Body of pancreas (tissue), 4 donors: Measurements from ENCODE around the gene MED13L. TPM values are rescaled to one million over a fixed set of nuclear protein-coding genes. Genes with fewer than 3 reads are reported as not detected.

Experiments
- ATAC-seq: fragments of 150-250 bp; one replicate; pipeline ENCODE4 v1.9.1; 2016
- DNase-seq, 4 donors: peaks; one replicate each; pipeline ENCODE4 v3.0.0-alpha.2; 2019
- H3K27ac ChIP-seq, 4 donors: fragments of 200-600 bp; sonication (generic); 1 replicate in 3 of 4; 2 replicates in 1 of 4; pipeline versions ENCODE4 v1.5.1 to v1.6.1; 2016 to 2019; ENCODE audit warnings: mild to moderate bottlenecking in 1 of 4, mixed read lengths in 1 of 4, moderate library complexity in 1 of 4
- H3K27me3 ChIP-seq, 2 donors: fragments of 200-600 bp; sonication (generic); one replicate each; pipeline ENCODE4 v1.6.0; 2016; ENCODE audit warnings: mild to moderate bottlenecking in 1 of 2
- H3K36me3 ChIP-seq, 2 donors: fragments of 200-600 bp; sonication (generic); replicated peaks in 1 of 2; 2 replicates each; pipeline ENCODE4 v1.5.1; 2016; ENCODE audit warnings: low read depth in 2 of 2; ENCODE audit not compliant: insufficient read depth in 1 of 2
- H3K4me1 ChIP-seq: fragments of 200-600 bp; sonication (generic); one replicate; pipeline ENCODE4 v1.6.0; 2016
- H3K4me3 ChIP-seq, 2 donors: fragments of 200-600 bp; sonication (generic); 1 replicate in 1 of 2; 2 replicates in 1 of 2; pipeline ENCODE4 v1.5.1; 2016 to 2019
- H3K9me3 ChIP-seq, 3 donors: fragments of 200-600 bp; sonication (generic); 1 replicate in 2 of 3; 2 replicates in 1 of 3; pipeline ENCODE4 v1.5.1; 2016
- POLR2A ChIP-seq, 3 donors: fragments of 450-650 bp; IDR thresholded peaks; one replicate each; pipeline ENCODE4 v1.6.1; 2016; ENCODE audit warnings: antibody characterized with exemption in 3 of 3, mild to moderate bottlenecking in 2 of 3
- WGBS, 2 donors: methylation state at CpG; one replicate each; pipeline ENCODE4 v1.1.5; 2017; 5-methylcytosine and 5-hydroxymethylcytosine counted together
- intact Hi-C: fragments of 100-400 bp; cut with DNase I; formaldehyde crosslinking; loops from one replicate; pipeline ENCODE4 v1.15.1; 2023
- total RNA-seq, 2 donors: library from RNA; depleted of rRNA; stranded (reverse); fragments of >200 nt; gene quantifications; one replicate each; pipeline ENCODE4 v1.1.0, GENCODE V29; 2016
- TF ChIP-seq, protein P1 (sequence below), 7 experiments: fragments of 450-650 bp in 4 of 7; fragments of 200-600 bp in 3 of 7; sonication (generic) in 3 of 7; IDR thresholded peaks; one replicate each; pipeline ENCODE4 v1.5.1; 2016 to 2019; ENCODE audit warnings: antibody characterized with exemption in 7 of 7

Gene MED13L
- total RNA-seq, 2 donors from 2014 or later: 65.9 to 72.6 TPM

DNA sequence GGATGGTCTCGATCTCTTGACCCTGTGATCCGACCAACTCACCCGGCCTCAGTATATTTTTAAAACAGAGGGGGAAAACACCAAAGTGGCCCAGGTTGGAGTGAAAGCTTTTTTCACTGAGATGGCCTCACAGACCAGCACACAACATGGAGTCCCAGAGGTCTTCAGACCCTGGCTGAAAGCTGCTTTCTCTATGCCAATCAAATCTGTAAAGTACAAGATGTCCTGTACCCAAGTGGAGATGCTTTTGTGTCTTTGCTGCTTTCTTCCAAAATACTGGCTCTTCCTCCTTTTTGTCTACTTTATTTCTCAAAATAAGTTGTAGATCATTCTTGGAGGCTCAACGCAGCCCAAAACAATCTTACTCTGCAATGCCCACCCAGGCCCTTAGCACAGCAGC is 214.8 kb downstream of the MED13L start:
- Histone ChIP-seq H3K4me1 (no peaks in the 10 kb centered on the region), H3K9me3 (no peaks in the 10 kb centered on the region), H3K4me3 (no peak overlapping the region), H3K36me3 (no peaks in the 10 kb centered on the region), H3K27me3 (no peaks in the 10 kb centered on the region), H3K27ac (no peak overlapping the region)
- TF ChIP-seq, protein P1, sequence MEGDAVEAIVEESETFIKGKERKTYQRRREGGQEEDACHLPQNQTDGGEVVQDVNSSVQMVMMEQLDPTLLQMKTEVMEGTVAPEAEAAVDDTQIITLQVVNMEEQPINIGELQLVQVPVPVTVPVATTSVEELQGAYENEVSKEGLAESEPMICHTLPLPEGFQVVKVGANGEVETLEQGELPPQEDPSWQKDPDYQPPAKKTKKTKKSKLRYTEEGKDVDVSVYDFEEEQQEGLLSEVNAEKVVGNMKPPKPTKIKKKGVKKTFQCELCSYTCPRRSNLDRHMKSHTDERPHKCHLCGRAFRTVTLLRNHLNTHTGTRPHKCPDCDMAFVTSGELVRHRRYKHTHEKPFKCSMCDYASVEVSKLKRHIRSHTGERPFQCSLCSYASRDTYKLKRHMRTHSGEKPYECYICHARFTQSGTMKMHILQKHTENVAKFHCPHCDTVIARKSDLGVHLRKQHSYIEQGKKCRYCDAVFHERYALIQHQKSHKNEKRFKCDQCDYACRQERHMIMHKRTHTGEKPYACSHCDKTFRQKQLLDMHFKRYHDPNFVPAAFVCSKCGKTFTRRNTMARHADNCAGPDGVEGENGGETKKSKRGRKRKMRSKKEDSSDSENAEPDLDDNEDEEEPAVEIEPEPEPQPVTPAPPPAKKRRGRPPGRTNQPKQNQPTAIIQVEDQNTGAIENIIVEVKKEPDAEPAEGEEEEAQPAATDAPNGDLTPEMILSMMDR (IDR thresholded peaks at IDR 0.05): no peak
- TF ChIP-seq POLR2A (IDR thresholded peaks at IDR 0.05): no peak
- DNase-seq (no peak), ATAC-seq (no peak)
- intact Hi-C loops: no loop called here
- 94 to 100% methylated on average over 4 of the region's 4 CpGs for WGBS, 2 donors

DNA sequence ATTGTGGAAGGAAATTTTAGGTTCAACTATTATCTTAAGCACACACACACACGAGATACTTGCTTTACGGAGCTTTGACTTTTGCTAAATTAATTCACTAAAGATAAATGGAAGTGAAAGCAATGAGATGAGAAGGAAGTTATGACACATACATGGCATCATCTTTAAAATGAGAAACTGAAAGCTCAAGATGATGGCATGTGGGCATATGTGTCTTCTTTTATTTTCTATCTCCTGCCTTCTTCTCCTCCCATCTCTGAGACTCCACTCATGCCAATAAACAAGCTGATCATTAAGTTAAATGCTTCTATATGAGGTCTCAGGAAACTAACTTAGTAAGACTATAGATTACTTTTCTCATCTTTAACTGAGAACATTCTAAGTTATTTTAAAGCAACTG is 216.7 kb downstream of the MED13L start:
- intact Hi-C loops: no loop called here
- no peaks in the 10 kb centered on the region for H3K4me1 ChIP-seq
- no peak overlapping the region for H3K27ac ChIP-seq
- no peak overlapping the region for H3K4me3 ChIP-seq
- DNase-seq (no peak), ATAC-seq (no peak)
- WGBS, 2 donors: 36 to 40% methylated on average over 2 of the region's 2 CpGs
- TF ChIP-seq, protein P1 (IDR thresholded peaks at IDR 0.05): no peak
- no peak for TF ChIP-seq POLR2A (IDR thresholded peaks at IDR 0.05)
- no peaks in the 10 kb centered on the region for H3K36me3 ChIP-seq
- no peaks in the 10 kb centered on the region for H3K27me3 ChIP-seq
- no peaks in the 10 kb centered on the region for H3K9me3 ChIP-seq

DNA sequence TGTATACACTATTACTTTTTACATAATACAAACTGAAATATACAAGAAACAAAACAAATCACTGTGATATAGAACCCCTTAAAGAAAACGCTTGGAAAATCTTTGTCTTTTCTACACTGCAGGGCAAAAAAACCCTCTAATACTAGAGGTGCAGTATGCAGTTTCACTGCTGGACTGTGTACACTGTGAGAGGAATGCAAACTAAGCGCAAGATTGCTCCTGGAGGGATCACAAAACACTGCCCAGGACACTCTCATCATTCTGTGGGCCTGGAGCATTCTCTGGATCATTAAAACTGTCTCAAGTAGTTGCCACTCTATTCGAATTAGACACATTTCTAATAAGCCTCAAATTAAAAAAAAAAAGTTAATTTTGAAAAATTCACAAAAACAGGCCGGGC is 217.6 kb downstream of the MED13L start:
- no peaks in the 10 kb centered on the region for H3K4me1 ChIP-seq
- H3K27me3 ChIP-seq: no peaks in the 10 kb centered on the region
- H3K4me3 ChIP-seq: no peak overlapping the region
- intact Hi-C loops: no loop called here
- DNase-seq (no peak), ATAC-seq (no peak)
- H3K27ac ChIP-seq: no peak overlapping the region
- H3K9me3 ChIP-seq: no peaks in the 10 kb centered on the region
- TF ChIP-seq, protein P1 (IDR thresholded peaks at IDR 0.05): no peak
- TF ChIP-seq POLR2A (IDR thresholded peaks at IDR 0.05): no peak
- no peaks in the 10 kb centered on the region for H3K36me3 ChIP-seq
- WGBS, 2 donors: 81 to 86% methylated on average over 4 of the region's 4 CpGs

DNA sequence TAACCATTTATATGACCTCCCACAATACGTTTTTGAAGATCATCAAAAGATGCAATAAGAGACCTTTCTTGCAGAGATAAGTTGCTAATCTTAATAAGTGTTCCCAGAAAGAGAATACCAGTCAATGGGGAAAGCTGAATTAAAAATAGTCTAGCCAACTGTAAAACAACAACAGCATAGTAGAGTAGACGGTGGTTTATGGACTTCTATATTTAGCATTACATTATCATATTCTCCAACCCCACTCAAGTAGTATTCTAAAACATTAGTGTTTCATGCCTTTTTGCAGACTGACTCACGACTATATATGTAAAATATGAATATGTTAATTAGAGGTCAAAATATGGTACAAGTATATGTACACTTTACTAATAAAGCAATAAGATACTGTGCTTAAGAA is 218.9 kb downstream of the MED13L start:
- no peak for TF ChIP-seq POLR2A (IDR thresholded peaks at IDR 0.05)
- TF ChIP-seq, protein P1 (IDR thresholded peaks at IDR 0.05): no peak
- H3K36me3 ChIP-seq: no peaks in the 10 kb centered on the region
- H3K4me3 ChIP-seq: no peak overlapping the region
- H3K27ac ChIP-seq: no peak overlapping the region
- intact Hi-C loops: no loop called here
- DNase-seq: no peak
- peaks cover 9% of the 10 kb centered on the region for H3K4me1 ChIP-seq
- H3K9me3 ChIP-seq: no peaks in the 10 kb centered on the region
- H3K27me3 ChIP-seq: no peaks in the 10 kb centered on the region
- 58 to 67% methylated on average over 3 of the region's 3 CpGs for WGBS, 2 donors
- no peak for ATAC-seq

DNA sequence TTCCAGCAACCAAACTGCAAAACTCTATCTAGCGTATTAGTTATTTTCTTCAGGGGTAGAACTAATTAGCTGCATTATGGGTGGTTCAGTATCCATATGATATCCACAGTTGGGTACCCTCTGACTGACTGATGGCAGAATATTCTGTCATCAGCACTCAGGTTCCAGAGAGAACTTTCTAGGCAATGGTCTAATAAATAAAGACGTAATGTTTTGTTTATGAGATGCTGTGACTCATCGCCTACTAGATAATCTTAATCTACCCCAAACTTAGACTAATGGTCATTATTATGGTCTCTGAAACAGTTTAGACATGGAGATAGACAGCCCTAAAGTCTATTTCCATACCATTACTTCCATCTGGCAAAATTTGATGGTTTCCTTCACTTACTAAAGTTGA is 220.1 kb downstream of the MED13L start:
- DNase-seq: no peak
- TF ChIP-seq, protein P1 (IDR thresholded peaks at IDR 0.05): no peak
- TF ChIP-seq POLR2A (IDR thresholded peaks at IDR 0.05): no peak
- ATAC-seq: no peak
- Histone ChIP-seq H3K4me3 (no peak overlapping the region), H3K4me1 (peaks cover 14% of the 10 kb centered on the region), H3K27me3 (no peaks in the 10 kb centered on the region), H3K27ac (no peak overlapping the region), H3K36me3 (no peaks in the 10 kb centered on the region), H3K9me3 (no peaks in the 10 kb centered on the region)
- intact Hi-C loops: no loop called here
- WGBS, 2 donors: 93 to 97% methylated on average over 3 of the region's 3 CpGs
